Gastrocnemius medialis (tissue), 4 donors: ENCODE data around the gene COA4. TPM values are rescaled to one million over a fixed set of nuclear protein-coding genes. Genes with fewer than 3 reads are reported as not detected.

Source experiments
- ATAC-seq, 2 donors: fragments of 150-250 bp; one replicate each; pipeline ENCODE4 v1.9.1; 2016
- DNase-seq, 2 donors: peaks; one replicate each; pipeline ENCODE4 v3.0.0-alpha.2; 2019
- H3K27ac ChIP-seq, 4 donors: fragments of 200-600 bp; sonication (generic); 1 replicate in 1 of 4; 2 replicates in 3 of 4; pipeline ENCODE4 v1.5.1; 2016 to 2018; ENCODE audit warnings: mild to moderate bottlenecking in 2 of 4, moderate library complexity in 1 of 4
- H3K27me3 ChIP-seq, 3 donors: fragments of 200-600 bp; sonication (generic) in 2 of 3; 1 replicate in 1 of 3; 2 replicates in 2 of 3; pipeline versions ENCODE4 v1.5.1 to v1.6.0; 2016 to 2019; ENCODE audit warnings: mild to moderate bottlenecking in 1 of 3, moderate library complexity in 1 of 3
- H3K36me3 ChIP-seq, 2 donors: fragments of 200-600 bp; sonication (generic) in 1 of 2; one replicate each; pipeline ENCODE4 v1.5.1; 2017 to 2018
- H3K4me1 ChIP-seq, 2 donors: fragments of 200-600 bp; sonication (generic) in 1 of 2; one replicate each; pipeline ENCODE4 v1.5.1; 2016 to 2017; ENCODE audit warnings: mild to moderate bottlenecking in 2 of 2
- H3K4me3 ChIP-seq, 4 donors: fragments of 200-600 bp; sonication (generic) in 3 of 4; 1 replicate in 1 of 4; 2 replicates in 3 of 4; pipeline ENCODE4 v1.5.1; 2016 to 2019; ENCODE audit warnings: mild to moderate bottlenecking in 2 of 4
- H3K9me3 ChIP-seq, 3 donors: fragments of 200-600 bp; sonication (generic) in 2 of 3; 1 replicate in 1 of 3; 2 replicates in 2 of 3; pipeline ENCODE4 v1.5.1; 2016 to 2019
- POLR2A ChIP-seq, 2 donors: fragments of 450-650 bp; IDR thresholded peaks; one replicate each; pipeline ENCODE4 v1.6.1; 2017; ENCODE audit warnings: antibody characterized with exemption in 2 of 2, mild to moderate bottlenecking in 2 of 2, moderate library complexity in 2 of 2
- in situ Hi-C, 4 donors: fragments of 200-750 bp; cut with MboI; loops; one replicate each; pipeline versions ENCODE4 v1.15.0 to v1.8.0; 2017; ENCODE audit warnings: low sequenced_read_pairs in 4 of 4
- intact Hi-C: fragments of 100-400 bp; cut with DNase I; formaldehyde crosslinking; loops from one replicate; pipeline ENCODE4 v1.15.1; 2023; ENCODE audit warnings: low total_unique reads
- total RNA-seq, 4 donors: library from RNA; depleted of rRNA; stranded (reverse); fragments of >200 nt; gene quantifications; one replicate each; pipeline versions ENCODE4 v1.1.0 to v1.2.3, GENCODE V29; 2016
- TF ChIP-seq, protein P1 (sequence below), 5 experiments: fragments of 450-650 bp in 3 of 5; fragments of 200-600 bp in 2 of 5; sonication (generic) in 2 of 5; IDR thresholded peaks in 4 of 5; conservative IDR thresholded peaks in 1 of 5; 1 replicate in 4 of 5; 2 replicates in 1 of 5; pipeline ENCODE4 v1.5.1; 2016 to 2019; ENCODE audit warnings: antibody characterized with exemption in 5 of 5, mild to moderate bottlenecking in 3 of 5, moderate library complexity in 3 of 5

Gene COA4
- 100 to 1,000 TPM in 1 of 4 donors, 10 to 100 TPM in 3; 52.3 to 102 (median 86.2) TPM for total RNA-seq

DNA sequence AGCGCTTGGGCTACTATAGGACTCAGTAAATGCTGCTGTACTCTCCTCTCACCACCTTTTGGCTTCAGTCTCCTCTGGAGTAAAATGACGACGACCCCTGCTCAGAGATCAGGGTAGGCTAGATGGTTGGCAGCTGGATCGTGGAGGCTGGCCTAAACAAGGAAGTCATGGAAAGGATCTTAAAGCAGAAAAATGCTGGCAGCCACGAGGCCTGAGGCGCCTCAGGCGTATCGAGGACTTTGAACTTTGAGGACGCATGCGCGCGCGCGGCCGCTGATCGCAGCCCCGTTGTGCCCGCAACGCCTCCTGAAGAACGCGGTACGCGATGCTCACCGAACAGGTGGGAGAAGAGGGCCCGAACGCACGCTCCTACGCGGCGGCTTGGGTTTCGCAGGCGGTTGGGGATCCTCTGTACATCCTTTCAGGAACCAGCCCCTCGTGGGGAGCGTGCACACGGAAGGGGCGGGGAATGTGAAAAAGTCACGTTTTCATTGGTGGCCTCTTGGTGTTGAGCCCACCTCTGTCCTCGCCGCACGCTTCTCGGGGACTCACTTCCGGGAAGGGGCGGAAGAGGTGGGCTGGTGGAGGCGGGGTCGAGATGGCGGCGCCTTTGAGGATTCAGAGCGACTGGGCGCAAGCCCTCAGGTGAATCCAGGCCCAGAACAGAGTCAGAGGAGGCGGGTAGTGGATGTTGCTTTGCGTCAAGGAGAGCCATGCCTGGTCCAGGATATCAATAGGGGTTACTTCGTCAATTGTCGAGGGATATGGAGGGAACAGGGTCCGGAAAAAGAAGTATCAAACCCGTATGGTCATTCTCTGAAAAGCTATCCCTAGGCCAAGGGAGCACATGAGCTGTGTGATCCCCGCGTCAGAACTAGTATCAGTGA lies at the start of gene COA4, which contains the start of gene PAAF1:
TSS of gene COA4 (minus strand) at position 423 of the 887 bp plus-strand sequence. CDS start 3,468 bp downstream, outside the sequence.
TSS of gene PAAF1 (plus strand) at position 576 of the 887 bp plus-strand sequence. CDS start at position 599, 23 bp downstream.
- Histone ChIP-seq H3K4me3 (peak within 1 kb of the TSS; percentile 77 to 95 (median 90)), H3K36me3 (peaks cover 0 to 17% of the 10 kb centered on the region in 2 donors), H3K27me3 (no peaks in the 10 kb centered on the region), H3K9me3 (no peaks in the 10 kb centered on the region), H3K27ac (peak within 1 kb of the TSS; percentile 89 to 96 (median 91)), H3K4me1 (peaks cover 18 to 35% of the 10 kb centered on the region in 2 donors)
- DNase-seq (peak; percentile 91 to 94), ATAC-seq (peak; percentile 97 to 99)
- TF ChIP-seq, protein P1, sequence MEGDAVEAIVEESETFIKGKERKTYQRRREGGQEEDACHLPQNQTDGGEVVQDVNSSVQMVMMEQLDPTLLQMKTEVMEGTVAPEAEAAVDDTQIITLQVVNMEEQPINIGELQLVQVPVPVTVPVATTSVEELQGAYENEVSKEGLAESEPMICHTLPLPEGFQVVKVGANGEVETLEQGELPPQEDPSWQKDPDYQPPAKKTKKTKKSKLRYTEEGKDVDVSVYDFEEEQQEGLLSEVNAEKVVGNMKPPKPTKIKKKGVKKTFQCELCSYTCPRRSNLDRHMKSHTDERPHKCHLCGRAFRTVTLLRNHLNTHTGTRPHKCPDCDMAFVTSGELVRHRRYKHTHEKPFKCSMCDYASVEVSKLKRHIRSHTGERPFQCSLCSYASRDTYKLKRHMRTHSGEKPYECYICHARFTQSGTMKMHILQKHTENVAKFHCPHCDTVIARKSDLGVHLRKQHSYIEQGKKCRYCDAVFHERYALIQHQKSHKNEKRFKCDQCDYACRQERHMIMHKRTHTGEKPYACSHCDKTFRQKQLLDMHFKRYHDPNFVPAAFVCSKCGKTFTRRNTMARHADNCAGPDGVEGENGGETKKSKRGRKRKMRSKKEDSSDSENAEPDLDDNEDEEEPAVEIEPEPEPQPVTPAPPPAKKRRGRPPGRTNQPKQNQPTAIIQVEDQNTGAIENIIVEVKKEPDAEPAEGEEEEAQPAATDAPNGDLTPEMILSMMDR (IDR thresholded peaks at IDR 0.05 in 4 of 5, conservative IDR thresholded peaks at IDR 0.05 in 1 of 5) = peak in 1 of 5 experiments; percentile 16
- TF ChIP-seq POLR2A (IDR thresholded peaks at IDR 0.05) = peak; percentile 52 to 66
- in situ Hi-C loops = loop anchor here in 1 of 4 donors (10.0 kb wide), 1 partner anchor 92 kb away; the partner anchor contains the start of gene MRPL48
- intact Hi-C loops = loop anchor here (5.0 kb wide), 2 partner anchors 89 to 114 kb away; partner anchors contain the start of genes MRPL48 and RAB6A

DNA sequence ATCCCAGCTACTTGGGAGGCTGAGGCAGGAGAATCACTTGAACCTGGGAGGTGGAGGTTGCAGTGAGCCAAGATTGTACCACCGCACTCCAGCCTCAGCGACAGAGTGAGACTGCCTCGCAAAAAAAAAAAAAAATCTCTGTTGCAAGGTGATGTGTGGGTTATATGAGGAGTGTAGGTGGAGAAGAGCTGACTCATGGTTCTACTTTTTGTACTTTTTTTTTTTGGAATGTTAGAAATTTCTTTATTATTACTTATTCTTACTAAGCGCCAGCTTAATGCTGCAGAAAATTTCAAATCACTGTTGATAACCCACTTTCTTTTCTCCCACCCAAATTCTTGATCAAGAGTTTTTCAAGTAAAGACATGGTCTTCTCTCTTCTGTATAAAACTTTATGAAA lies 44.5 kb upstream of the COA4 start:
- DNase-seq (no peak), ATAC-seq (no peak)
- H3K36me3 ChIP-seq = peaks cover 0 to 71% of the 10 kb centered on the region in 2 donors
- H3K4me3 ChIP-seq = no peak overlapping the region
- no peak for TF ChIP-seq POLR2A (IDR thresholded peaks at IDR 0.05)
- TF ChIP-seq, protein P1 (IDR thresholded peaks at IDR 0.05 in 4 of 5, conservative IDR thresholded peaks at IDR 0.05 in 1 of 5) = no peak
- no peaks in the 10 kb centered on the region for H3K4me1 ChIP-seq
- no peak overlapping the region for H3K27ac ChIP-seq
- H3K27me3 ChIP-seq = no peaks in the 10 kb centered on the region
- in situ Hi-C loops (no loop called here), intact Hi-C loops (no loop called here)
- no peaks in the 10 kb centered on the region for H3K9me3 ChIP-seq

DNA sequence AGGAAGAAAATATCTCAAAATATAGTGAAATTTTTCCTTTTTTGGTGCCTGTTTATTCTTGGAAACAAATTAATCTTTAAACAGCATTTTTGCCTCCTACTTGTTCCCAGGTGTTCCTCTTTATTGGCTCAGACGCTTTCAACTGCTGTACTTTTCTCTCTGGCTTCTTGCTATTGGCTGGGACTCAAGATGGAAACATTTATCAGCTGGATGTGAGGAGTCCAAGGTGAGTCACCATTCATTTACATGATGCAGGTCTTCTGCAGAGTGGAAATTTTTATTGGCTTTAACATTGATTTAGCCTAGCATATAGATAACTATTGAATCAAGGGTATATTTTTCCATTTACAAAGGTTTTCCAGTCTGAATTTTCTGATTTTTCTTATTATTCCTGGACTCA lies 39.8 kb upstream of the COA4 start:
- ATAC-seq (no peak), DNase-seq (no peak)
- peaks cover 0 to 61% of the 10 kb centered on the region in 2 donors for H3K36me3 ChIP-seq
- H3K9me3 ChIP-seq = no peaks in the 10 kb centered on the region
- no peaks in the 10 kb centered on the region for H3K4me1 ChIP-seq
- in situ Hi-C loops = no loop called here
- H3K4me3 ChIP-seq = no peak overlapping the region
- TF ChIP-seq, protein P1 (IDR thresholded peaks at IDR 0.05 in 4 of 5, conservative IDR thresholded peaks at IDR 0.05 in 1 of 5) = no peak
- no peak for TF ChIP-seq POLR2A (IDR thresholded peaks at IDR 0.05)
- no peaks in the 10 kb centered on the region for H3K27me3 ChIP-seq
- intact Hi-C loops = no loop called here
- H3K27ac ChIP-seq = no peak overlapping the region

DNA sequence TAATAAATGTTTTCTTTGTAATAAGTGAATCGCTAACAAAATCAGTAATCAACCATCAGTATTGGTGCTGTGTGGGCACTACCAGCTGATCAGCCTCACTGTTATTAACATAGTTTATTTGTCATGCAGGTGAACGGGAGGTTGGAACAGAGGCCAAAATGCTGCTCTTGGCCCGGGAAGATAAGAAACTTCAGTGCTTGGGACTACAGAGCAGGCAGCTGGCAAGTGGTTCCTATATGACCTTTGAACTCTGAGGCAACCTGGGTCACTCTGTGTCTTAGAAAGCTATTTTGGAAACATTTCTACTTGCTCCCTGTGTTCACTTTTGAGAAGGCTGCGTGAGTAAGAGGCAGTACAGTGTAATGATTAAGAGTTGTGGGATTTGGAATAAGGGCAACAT lies 37.6 kb upstream of the COA4 start:
- no peak overlapping the region for H3K27ac ChIP-seq
- in situ Hi-C loops = no loop called here
- no peaks in the 10 kb centered on the region for H3K4me1 ChIP-seq
- H3K9me3 ChIP-seq = no peaks in the 10 kb centered on the region
- H3K27me3 ChIP-seq = no peaks in the 10 kb centered on the region
- ATAC-seq (no peak), DNase-seq (no peak)
- H3K4me3 ChIP-seq = no peak overlapping the region
- peaks cover 0 to 66% of the 10 kb centered on the region in 2 donors for H3K36me3 ChIP-seq
- intact Hi-C loops = no loop called here
- no peak for TF ChIP-seq POLR2A (IDR thresholded peaks at IDR 0.05)

DNA sequence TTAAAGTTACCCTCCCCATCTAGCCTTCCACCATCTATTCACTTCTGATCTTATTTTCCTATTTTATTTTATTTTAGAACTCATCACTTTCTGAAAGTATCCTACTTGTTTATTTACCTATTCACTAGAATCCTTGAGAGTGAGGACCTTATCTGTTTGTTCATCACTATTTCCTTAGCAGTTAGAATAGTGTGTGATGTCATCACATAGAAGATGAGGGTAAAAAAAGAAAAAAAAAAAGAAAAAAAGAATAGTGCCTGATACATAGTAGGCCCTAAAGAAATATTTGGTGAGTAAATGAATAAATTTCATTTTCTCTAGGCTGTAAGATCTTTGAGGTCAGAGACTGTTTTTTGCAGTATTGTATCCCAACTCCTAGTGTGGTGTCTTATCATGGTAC lies 36.8 kb upstream of the COA4 start:
- Histone ChIP-seq H3K27ac (no peak overlapping the region), H3K27me3 (no peaks in the 10 kb centered on the region), H3K4me3 (no peak overlapping the region), H3K36me3 (peaks cover 0 to 61% of the 10 kb centered on the region in 2 donors), H3K9me3 (no peaks in the 10 kb centered on the region), H3K4me1 (no peaks in the 10 kb centered on the region)
- in situ Hi-C loops (no loop called here), intact Hi-C loops (no loop called here)
- no peak for TF ChIP-seq POLR2A (IDR thresholded peaks at IDR 0.05)
- TF ChIP-seq, protein P1 (IDR thresholded peaks at IDR 0.05 in 4 of 5, conservative IDR thresholded peaks at IDR 0.05 in 1 of 5) = no peak
- no peak for DNase-seq
- no peak for ATAC-seq
